ENCODE data around the gene CADPS.

The CADPS gene

GRCh38 chr3:62678841-62679240 is 196.4 kb downstream of the CADPS start:
- no peak for DNase-seq

GRCh38 chr3:62677926-62678325 is 197.3 kb downstream of the CADPS start:
- no peak for DNase-seq

DNA sequence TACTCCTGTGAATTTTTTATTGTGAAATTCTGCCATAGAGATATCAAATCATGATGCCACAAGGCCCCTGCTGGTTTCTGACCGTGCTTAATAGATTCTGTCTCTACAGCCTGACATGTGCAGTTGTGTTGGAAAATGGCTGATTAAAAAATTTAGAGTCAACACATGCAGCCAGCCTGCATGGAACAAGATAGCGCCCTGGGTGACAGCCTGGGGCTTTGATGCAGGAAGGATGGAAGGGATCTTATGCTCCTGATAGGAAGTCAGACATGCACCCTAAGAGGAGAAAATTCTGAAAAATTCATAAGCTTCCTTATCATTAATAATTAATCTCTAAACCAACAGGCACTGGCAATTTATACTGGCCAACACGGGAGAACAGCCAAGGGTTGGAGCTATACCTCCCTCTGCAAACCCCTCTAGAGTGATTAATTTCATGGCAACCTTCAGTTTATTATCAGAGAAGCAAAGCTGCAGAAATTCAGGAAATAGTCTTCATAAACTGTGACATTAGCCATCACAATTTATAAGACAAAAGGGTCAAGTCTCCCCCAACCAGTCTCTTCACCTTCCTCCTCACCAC is 198.4 kb downstream of the CADPS start:
- DNase-seq = no peak

DNA sequence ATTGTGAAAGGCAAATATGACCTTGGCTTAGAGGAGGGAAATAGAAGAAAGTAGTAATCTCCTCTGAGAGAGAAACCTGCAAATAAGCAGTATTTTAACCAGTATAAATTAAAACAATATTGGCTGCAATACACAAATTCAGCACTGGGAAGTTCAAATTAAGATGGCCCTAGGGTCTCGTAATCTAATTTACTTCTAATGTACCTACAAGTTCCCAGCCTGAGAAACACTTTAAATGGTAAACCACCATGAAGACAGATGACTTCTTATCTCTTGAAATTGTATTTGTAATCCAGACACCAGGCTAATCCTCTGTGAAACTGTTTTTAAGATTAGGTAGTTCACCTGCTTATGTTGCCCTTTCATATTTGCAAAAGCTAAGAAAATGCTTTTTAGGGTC is 199.7 kb downstream of the CADPS start:
- DNase-seq = no peak

GRCh38 chr3:62672988-62673313 is 202.3 kb downstream of the CADPS start:
- DNase-seq = no peak

DNA sequence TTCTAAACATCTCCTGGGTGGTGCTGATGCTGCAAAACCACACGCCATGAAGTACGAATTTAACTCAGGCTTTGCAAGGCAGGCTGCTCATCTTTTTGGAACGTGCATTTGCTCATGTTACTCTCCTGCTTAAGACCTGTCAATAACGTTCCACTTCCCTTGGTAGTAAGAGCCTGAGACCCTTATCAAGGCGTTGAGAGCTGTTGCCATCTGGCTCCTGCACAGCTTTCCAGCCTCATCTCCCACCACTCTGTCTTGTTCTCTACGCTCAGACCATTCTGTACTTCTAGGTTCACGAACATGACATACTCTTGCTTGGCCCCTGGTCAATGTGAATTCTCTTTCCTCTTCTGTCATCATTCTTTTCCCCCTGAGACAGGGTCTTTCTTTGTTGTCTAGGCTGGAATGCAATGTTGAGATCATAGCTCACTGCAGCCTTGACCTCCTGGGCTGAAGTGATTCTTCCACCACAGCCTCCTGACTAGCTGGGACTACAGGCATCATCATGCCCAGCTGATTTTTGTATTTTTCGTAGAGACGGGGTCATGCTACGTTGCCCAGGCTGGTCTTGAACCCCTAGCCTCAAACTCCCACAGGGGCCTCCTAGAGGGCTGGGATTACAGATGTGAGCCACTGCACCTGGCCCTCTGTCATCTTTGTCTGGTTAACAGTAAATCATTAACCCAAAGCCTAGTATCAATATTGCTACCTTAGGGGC is 202.8 kb downstream of the CADPS start:
- no peak for DNase-seq

DNA sequence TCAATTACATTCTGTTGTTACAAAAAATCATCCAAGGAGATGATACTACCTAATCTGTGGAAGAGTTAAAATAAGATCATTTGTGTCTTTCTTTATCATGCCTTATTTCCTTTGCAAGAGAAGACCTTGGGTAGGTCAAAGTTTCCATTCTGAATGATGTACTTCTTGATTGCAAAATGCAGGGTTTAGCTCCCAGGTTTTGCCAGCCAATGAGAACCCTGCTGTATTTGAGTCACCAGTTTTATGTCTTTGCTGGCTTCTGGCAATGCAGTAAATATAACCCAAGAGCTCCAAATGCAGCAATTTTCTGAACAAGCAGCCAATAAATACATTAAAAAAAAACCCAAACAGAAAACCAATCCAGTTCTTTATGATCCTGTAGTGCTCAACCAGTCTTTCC is 204.9 kb downstream of the CADPS start:
- no peak for DNase-seq

DNA sequence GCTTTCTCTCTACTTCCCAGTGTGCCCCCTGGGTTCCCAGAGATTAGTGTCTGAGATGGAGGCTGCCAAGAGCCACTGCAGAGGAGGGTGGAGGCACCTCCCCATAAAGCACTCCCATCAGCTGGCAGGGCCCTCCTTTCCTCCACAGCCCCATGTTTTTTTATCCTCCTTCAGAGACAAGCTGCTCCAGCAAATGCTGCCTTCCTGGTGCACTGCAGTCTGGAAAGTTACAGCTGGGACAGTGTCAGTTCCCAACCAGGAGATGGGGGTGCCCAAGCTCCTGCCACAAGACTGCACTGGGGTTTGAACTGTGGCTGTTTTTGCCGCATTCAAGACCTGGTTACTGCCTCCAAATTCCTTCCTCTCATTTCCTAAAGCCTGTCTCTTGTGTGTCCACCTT is 206.1 kb downstream of the CADPS start:
- no peak for DNase-seq

DNA sequence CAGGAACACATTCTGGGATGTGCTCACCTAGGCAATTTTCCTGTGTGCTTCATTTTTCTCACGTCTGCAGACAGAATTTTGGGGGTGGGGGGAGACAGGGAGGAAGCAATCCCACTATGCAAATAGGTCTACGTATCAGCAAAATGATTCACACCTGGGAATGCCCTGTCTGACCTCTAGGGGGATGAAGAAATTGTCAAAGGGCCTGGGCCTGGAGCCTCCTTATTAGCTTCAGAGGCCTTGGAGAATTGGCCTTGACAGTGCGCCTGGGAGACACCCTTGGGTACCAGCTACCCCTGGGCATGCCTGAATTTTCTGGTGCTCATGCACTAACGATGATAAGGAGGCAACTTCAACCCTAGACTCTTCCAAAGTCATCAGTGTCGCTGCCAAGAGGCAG is 207.5 kb downstream of the CADPS start:
- no peak for DNase-seq

DNA sequence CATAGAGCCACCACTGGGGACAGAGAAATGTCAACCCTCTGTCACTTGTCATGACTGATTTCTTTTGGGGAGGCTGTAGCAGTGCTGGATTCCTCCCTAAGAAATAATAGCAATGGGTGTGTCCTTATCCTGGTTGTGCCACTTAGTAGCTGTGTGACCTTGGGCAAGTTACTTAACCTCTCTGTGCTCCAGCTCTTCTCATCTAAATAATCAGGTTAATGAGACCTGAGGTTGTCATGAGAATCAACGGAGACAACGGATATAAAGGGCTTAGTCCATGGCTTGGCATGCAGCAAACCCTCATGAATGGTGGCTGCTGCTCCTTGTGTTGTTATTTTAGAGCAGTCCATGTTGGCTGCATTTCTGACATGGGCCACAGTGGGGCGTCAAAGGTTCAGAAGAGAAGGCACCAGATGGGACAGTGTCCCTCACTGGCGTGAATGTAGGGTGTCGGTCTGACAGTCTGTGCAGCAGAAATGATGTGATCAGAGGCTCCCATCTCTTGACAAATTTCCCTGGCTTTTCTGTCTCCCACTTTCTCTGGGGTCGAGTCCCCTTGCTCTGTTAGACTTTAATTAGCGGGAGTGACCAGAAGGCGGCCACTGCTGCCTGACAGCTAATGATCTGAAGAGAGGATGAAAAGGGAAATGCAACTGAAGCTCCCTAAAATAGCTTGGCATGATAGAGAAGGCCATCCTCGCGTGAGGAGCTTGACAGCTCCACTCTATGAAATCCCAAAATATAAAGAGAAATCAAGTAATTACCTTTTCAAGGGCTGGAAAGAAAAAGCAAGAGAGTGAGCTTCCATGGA is 209.4 kb downstream of the CADPS start:
- no peak for DNase-seq

GRCh38 chr3:62662677-62663076 is 212.5 kb downstream of the CADPS start:
- no peak for DNase-seq

- no peak for DNase-seq
Measured at GRCh38 chr3:62659660-62660059, 215.6 kb downstream of the CADPS start.

GRCh38 chr3:62655691-62656063 is 219.5 kb downstream of the CADPS start:
- no peak for DNase-seq

GRCh38 chr3:62655056-62655690 is 220.0 kb downstream of the CADPS start:
- DNase-seq = no peak

DNA sequence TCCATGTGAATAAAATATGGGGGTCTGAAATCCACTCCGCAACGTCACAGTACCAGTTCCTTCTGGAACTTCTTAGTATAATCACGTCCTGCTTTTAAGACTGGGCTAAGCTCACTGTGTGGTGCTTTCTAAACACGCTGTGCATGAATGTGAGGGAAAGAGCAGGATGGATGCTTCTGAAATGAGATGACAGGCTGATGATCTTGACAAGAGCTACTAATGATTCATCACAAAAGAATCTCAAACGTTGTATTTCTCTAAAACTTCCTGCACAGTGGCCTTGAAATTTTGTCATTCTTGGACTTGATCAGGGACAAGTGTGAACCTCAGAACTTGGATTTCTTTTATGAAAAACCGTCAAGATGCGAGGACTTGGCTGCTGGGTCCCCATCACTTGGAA is 221.4 kb downstream of the CADPS start:
- no peak for DNase-seq

- DNase-seq = no peak
Measured at GRCh38 chr3:62647711-62648110, 227.5 kb downstream of the CADPS start.

DNA sequence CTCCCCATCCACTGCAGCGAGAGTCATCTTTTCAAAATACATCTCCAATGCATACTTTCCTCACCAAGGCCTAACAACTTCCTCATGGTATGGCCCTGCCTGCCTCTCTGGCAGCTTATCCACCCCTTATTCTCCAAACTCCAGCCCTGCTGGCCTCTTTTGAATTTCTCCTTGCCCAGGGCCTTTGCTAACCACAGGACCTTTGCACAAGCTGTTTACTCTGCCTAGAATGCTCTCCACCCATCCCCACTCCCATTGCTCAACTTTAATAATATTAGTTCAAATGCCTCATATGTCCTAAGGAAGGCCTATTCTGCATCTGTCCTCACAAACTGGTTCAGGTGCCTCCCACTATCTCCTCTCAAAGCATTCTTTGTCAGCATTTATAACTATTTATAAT is 230.7 kb downstream of the CADPS start:
- no peak for DNase-seq

GRCh38 chr3:62638316-62638715 is 236.9 kb downstream of the CADPS start:
- no peak for DNase-seq

- DNase-seq = no peak
Measured at GRCh38 chr3:62636235-62636826, 238.9 kb downstream of the CADPS start.

DNA sequence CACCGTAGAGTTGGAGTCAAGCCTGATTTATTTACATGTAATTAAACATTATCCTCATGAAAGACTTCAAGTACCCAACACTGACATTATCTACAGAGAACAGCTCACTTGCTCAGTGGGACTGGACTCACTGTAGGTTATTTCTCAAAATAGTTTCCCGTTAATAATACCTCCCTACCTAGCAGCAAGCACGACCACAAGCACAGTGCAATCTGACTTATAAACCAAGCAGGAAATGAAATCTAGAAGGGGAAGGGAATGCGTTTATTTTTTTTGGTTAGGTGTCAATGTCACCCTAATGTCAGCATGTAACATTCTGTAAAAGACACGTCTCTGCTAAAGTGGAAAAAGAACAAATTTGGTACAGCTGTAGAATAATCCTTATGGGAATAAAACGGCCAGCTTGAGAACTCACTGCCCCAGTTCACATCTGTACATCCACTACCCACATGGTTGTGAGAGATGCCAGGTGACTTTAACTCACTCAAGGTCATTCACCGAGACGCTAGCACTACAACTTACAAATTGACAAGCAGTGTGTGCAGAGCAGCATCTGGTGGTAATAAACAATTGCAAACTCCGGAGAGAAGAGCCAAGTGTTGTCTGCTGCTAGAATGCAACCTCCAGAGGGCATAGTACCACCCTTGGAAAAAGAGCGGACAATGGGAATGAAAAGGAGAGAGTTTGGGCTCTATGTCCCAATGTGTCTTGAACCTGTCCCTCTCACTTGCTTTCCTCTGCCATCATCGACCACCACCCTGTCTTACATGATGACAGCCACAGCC is 242.5 kb downstream of the CADPS start:
- DNase-seq = no peak

- no peak for DNase-seq
Measured at GRCh38 chr3:62631488-62631887, 243.7 kb downstream of the CADPS start.

DNA sequence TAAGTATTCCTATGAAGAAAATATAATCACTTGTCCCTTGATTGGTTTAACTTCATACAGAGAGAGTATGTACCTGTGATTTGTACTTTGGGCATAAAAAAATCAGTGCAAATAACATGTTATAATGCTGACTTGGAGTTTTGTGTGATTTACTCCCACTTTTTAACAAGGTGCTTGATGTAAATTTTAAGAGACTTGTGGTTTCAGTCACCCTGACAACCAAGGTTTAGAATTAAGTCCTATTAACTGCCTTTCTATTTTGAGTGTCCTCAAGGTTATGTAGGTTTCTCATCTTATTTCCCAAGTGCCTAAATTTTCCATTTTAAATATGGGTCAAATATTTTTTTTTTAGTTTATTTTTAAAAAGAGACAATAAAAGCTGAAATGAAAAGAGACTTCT is 244.6 kb downstream of the CADPS start:
- no peak for DNase-seq

- no peak for DNase-seq
Measured at GRCh38 chr3:62625268-62625667, 249.9 kb downstream of the CADPS start.
